H54 (cell line): Measurements from ENCODE around the gene GLI3.

Experiments
- DNase-seq: peaks from one replicate; pipeline ENCODE4 v3.0.0; 2011; ENCODE audit warnings: low spot score, mixed read lengths; ENCODE audit not compliant: insufficient read length
- FAIRE-seq: peaks from 3 replicates; lab custom pipeline; 2011; peaks lifted over from hg19 to GRCh38; lab: Jason Lieb, UNC
- POLR2A ChIP-seq: IDR thresholded peaks from 2 replicates; pipeline ENCODE4 v1.6.1; 2011; ENCODE audit warnings: low read depth, mild to moderate bottlenecking, low read length

Gene GLI3

DNA sequence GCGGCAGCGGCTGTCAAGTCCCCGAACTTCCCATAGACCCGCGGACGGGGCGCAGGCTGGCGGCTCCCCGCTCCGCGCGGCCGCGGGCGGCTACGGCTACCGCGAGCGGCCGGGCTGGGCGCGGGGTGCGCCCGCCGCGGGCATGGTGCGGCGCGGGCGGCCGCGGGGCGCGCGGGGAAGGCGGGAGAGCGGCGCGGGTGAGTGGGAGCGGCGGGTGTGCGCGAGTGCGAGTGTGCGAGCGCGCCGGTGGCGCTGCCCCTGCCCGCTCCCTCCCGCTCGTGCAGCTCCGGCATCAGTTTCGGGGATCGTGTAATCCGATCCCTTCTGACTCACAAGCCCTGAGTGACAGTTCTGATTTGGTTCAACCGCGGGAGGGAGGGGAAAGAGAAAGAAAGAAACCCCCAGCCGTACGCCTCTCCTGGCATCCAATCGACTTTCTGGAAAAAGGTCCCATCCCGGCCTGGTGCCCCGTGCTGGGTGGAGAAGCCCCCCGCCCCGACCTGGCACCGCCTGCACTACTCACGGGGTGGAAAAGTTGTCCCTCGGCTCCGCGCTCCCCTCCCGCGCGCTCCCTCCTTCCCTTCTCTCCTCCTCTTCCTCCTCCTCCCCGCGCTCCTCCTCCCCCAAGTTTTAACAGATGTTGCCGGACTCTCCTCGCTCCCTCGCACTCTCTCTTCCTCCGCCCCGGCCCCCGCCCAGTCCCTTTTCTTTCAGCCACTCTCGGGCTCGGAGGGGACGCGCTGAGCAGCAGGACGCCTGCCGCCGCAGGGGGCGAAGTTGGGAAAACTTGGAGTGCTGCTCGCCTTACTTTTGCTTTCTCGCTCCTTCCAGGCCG is at the start of gene GLI3:
GLI3 (minus strand) TSS at position 234 of the 835 bp plus-strand sequence. CDS start 13,956 bp downstream, outside the sequence.
- DNase-seq: peak; percentile 100
- FAIRE-seq: peak; percentile 87

GRCh38 chr7:42285383-42285824 is 48.4 kb upstream of the GLI3 start:
- DNase-seq (no peak), FAIRE-seq (no peak)
- TF ChIP-seq POLR2A: no peak

More for the DNA sequence above, at the start of gene GLI3:
- peak; percentile 62 for TF ChIP-seq POLR2A

GRCh38 chr7:42283553-42283952 is 46.5 kb upstream of the GLI3 start:
- no peak for TF ChIP-seq POLR2A
- peak; percentile 48 for FAIRE-seq
- no peak for DNase-seq

DNA sequence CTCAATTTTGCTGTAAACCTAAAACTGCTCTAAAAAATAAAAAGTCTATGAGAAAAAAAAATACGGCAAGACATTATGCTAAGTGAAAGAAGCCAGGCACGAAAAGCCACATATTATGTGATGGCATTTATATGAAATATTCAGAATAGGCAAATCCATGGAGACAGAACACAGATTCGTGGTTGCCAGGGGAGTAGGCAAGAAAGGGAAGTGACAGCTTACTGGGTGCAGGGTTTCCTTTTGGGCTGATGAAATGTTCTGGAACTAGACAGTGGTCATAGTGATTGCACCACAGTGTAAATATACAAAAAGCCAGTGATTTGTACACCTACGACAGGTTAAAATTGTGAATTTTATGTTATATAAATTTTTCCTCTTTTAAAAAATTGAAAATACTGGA is 41.3 kb upstream of the GLI3 start:
- FAIRE-seq: no peak
- TF ChIP-seq POLR2A: no peak

DNA sequence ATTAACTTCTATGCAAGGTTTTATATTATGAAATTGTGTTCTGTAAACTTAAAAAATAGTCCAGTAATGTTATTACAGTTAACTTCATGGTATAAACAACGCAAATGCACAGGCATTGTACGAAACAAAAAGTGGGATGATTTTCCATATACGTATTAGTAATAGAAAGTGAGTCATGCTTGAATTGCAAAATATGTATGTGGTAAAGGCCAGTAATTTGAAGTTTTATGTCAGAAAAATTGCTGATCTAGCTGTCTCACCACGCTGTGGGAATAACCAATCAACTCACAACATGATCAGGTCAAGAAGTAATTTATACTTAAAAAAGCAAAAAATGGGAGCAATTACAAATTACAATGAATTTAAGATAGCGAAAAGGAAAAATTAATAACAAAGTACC is 37.0 kb upstream of the GLI3 start:
- TF ChIP-seq POLR2A: no peak
- DNase-seq (no peak), FAIRE-seq (no peak)

More for the DNA sequence above, 41.3 kb upstream of the GLI3 start:
- no peak for DNase-seq

DNA sequence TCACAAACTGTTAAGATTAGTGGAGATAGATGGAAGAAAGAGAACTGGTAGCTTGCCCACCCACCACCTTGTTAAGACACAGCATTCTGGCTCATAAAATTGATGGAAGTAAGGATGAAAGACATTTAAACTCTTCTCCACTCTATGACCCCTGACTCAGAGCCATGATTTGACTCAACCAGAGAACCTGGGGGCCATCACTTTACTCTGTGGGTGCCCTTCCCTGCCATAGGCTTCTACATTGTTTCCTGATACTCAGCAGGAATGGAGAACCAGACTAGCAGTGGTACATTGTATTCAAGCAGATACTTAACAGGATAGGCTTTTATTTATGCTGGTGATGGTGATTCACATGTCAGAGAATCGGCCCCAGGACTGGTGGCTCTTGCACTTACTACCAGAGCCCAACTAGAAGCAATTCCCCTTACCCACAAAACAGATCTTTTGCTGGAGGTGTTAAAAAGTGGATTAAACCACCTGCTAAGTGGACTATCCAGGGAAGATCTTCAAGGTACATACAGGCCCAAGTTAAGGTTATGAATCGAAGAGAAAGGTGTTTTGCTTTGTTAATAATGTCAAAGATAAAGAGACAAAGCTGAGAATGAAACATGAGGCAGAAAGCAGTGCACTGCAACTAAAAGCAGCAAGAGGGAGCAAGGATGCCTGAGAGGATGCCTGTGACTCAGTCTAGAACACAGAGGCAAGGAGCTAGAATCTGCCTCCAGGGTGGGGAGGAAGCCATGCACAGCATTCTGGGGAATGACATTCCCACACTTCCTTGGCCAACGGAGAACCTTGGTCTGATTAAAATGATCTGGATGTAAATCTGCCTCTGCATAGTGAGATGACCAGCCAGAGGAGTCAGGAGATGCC is 36.0 kb upstream of the GLI3 start:
- no peak for TF ChIP-seq POLR2A
- FAIRE-seq: peak; percentile 97
- peak; percentile 35 for DNase-seq

GRCh38 chr7:42269161-42269560 is 32.2 kb upstream of the GLI3 start:
- DNase-seq: no peak
- no peak for FAIRE-seq
- no peak for TF ChIP-seq POLR2A

GRCh38 chr7:42264702-42265101 is 27.7 kb upstream of the GLI3 start:
- DNase-seq: no peak
- TF ChIP-seq POLR2A: no peak
- no peak for FAIRE-seq

DNA sequence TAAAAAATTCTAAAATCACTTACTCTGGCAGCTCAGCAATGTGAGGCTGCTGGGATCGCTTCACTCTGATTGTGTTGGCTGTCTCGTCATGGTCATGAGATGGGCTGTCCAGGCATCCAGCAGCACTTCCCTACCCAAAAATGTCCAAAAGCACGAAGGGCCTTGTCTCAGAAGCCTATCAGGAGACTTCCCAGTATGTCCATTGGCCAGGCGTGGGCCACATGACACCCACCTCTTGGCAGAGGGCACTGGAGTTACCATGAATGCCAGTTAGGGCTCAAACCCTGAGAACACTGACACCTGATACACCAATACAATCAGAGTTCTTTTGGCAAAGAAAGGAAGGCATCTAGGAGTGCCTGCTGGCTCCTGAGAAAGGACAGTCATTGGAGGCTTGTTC is 27.0 kb upstream of the GLI3 start:
- FAIRE-seq: no peak
- TF ChIP-seq POLR2A: no peak
- DNase-seq: no peak

DNA sequence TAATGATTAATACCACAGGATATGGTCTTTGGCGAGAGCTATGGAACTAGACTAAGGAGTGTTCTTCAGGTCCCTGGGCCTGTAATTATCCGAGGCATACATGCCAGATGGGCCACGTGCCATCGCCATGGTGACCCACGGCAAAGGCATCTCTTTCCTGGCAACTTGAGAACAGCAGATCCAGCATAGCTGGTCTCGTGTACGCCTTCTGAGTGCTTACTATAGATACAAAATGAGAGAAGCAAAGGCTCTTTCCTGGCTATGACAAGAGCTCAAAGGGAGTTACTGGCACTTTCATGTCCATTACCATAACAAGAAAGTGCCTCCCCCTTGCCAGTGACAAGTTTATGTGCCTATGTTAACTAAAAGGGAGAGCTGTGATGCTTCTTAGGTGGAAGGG is 26.0 kb upstream of the GLI3 start:
- FAIRE-seq (no peak), DNase-seq (no peak)
- no peak for TF ChIP-seq POLR2A

DNA sequence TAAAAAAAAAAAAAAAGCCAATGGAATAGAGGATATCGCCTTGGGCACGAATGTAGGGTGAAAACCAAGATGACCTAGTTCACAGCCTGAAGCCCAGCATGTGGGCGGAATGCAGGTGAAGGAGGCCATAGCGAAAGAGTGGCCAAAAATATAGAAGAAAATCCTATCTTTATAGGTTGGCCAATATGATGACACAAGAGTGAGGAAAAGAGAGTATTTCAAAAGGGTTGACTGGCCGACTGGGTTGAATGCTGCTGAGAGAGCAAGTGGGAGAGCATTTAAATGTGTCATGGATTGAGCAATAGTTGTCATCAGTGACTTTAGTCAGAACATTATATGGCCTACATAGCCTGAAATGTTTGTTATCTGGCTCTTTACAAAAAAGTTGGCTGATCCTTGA is 17.2 kb upstream of the GLI3 start:
- DNase-seq: no peak
- peak; percentile 71 for FAIRE-seq
- TF ChIP-seq POLR2A: no peak

GRCh38 chr7:42253316-42253715 is 16.3 kb upstream of the GLI3 start:
- DNase-seq (no peak), FAIRE-seq (peak; percentile 30)
- TF ChIP-seq POLR2A: no peak

DNA sequence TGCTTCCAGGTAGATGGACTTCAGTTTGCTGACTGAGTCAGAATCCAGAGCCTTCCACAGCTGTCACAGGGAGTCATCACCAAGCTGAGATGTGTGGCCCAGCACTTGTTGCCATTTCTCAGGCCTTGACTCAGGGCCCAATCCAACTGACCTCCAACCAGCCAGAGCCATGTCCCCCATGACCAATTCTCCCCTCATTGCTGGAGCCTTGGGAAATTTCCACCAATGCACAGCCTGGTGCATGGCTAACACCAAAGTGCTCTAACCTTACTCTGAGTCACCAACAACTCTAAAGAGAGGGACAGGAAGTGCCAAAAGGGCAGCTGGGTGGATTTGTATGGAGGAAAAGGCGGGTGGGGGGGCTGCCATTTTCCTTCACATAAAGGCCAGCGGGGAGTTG is 13.4 kb upstream of the GLI3 start:
- DNase-seq (no peak), FAIRE-seq (no peak)
- TF ChIP-seq POLR2A: no peak

GRCh38 chr7:42248579-42248978 is 11.6 kb upstream of the GLI3 start:
- FAIRE-seq (no peak), DNase-seq (no peak)
- no peak for TF ChIP-seq POLR2A
